HEK293 (cell line): Measurements from ENCODE around the gene BORCS6.

Experiments used
- BCL11A ChIP-seq: fragments of 450-650 bp; formaldehyde crosslinking; IDR thresholded peaks from 2 replicates; pipeline ENCODE4 v1.5.1; 2016; ENCODE audit warnings: low read depth, missing biosample characterization, missing genetic modification characterization
- GLI2 ChIP-seq: fragments of 450-650 bp; formaldehyde crosslinking; IDR thresholded peaks from 2 replicates; pipeline ENCODE4; 2017; ENCODE audit warnings: missing biosample characterization, missing genetic modification characterization, low read depth, borderline replicate concordance
- KLF10 ChIP-seq: fragments of 450-650 bp; IDR thresholded peaks from 2 replicates; pipeline ENCODE4 v1.5.1; 2018; ENCODE audit warnings: missing biosample characterization, mild to moderate bottlenecking, missing genetic modification characterization
- KLF16 ChIP-seq: fragments of 450-650 bp; formaldehyde crosslinking; IDR thresholded peaks from 2 replicates; pipeline ENCODE4 v1.5.1; 2017; ENCODE audit warnings: missing biosample characterization, missing genetic modification characterization
- OVOL3 ChIP-seq: fragments of 450-650 bp; formaldehyde crosslinking; IDR thresholded peaks from 2 replicates; pipeline ENCODE4 v1.5.1; 2016; ENCODE audit warnings: missing biosample characterization, missing genetic modification characterization
- PRDM10 ChIP-seq: fragments of 450-650 bp; formaldehyde crosslinking; IDR thresholded peaks from 2 replicates; pipeline ENCODE4 v1.5.1; 2016; ENCODE audit warnings: missing biosample characterization, missing genetic modification characterization
- TSHZ1 ChIP-seq: fragments of 450-650 bp; formaldehyde crosslinking; IDR thresholded peaks from 2 replicates; pipeline ENCODE4 v1.5.1; 2016; ENCODE audit warnings: missing biosample characterization, missing genetic modification characterization, borderline replicate concordance
- ZNF18 ChIP-seq: fragments of 450-650 bp; formaldehyde crosslinking; IDR thresholded peaks from 2 replicates; pipeline ENCODE4 v1.5.1; 2016; ENCODE audit warnings: missing biosample characterization, missing genetic modification characterization
- ZNF2 ChIP-seq: fragments of 450-650 bp; formaldehyde crosslinking; IDR thresholded peaks from 2 replicates; pipeline ENCODE4 v1.5.1; 2016; ENCODE audit warnings: missing biosample characterization, missing genetic modification characterization
- ZNF223 ChIP-seq: fragments of 450-650 bp; formaldehyde crosslinking; IDR thresholded peaks from 2 replicates; pipeline ENCODE4 v1.5.1; 2016; ENCODE audit warnings: missing biosample characterization, missing genetic modification characterization
- ZNF404 ChIP-seq: fragments of 450-650 bp; formaldehyde crosslinking; IDR thresholded peaks from 2 replicates; pipeline ENCODE4 v1.5.1; 2017; ENCODE audit warnings: missing biosample characterization, missing genetic modification characterization
- ZNF423 ChIP-seq: fragments of 450-650 bp; formaldehyde crosslinking; IDR thresholded peaks from 2 replicates; pipeline ENCODE4 v1.5.1; 2016; ENCODE audit warnings: missing biosample characterization, missing genetic modification characterization
- ZNF561 ChIP-seq: fragments of 450-650 bp; IDR thresholded peaks from 2 replicates; pipeline ENCODE4 v1.5.1; 2018; ENCODE audit warnings: missing biosample characterization, missing genetic modification characterization, borderline replicate concordance
- ZNF571 ChIP-seq: fragments of 450-650 bp; formaldehyde crosslinking; IDR thresholded peaks from 2 replicates; pipeline ENCODE4 v1.5.0; 2017; ENCODE audit warnings: missing biosample characterization, missing genetic modification characterization
- ZNF585B ChIP-seq: fragments of 450-650 bp; formaldehyde crosslinking; IDR thresholded peaks from 2 replicates; pipeline ENCODE4 v1.5.1; 2016; ENCODE audit warnings: missing biosample characterization, missing genetic modification characterization
- ZNF626 ChIP-seq: fragments of 450-650 bp; sonication (Bioruptor Pico); formaldehyde crosslinking; IDR thresholded peaks from 2 replicates; pipeline ENCODE4 v1.5.1; 2018; ENCODE audit warnings: missing biosample characterization, missing genetic modification characterization, inconsistent platforms
- ZNF629 ChIP-seq: fragments of 450-650 bp; formaldehyde crosslinking; IDR thresholded peaks from 2 replicates; pipeline ENCODE4 v1.5.1; 2017; ENCODE audit warnings: missing biosample characterization, missing genetic modification characterization
- ZNF660 ChIP-seq: fragments of 450-650 bp; IDR thresholded peaks from 2 replicates; pipeline ENCODE4 v1.5.1; 2018; ENCODE audit warnings: missing biosample characterization, mild to moderate bottlenecking, missing genetic modification characterization
- ZNF704 ChIP-seq: fragments of 450-650 bp; formaldehyde crosslinking; IDR thresholded peaks from 2 replicates; pipeline ENCODE4 v1.5.1; 2016; ENCODE audit warnings: missing biosample characterization, missing genetic modification characterization
- ZNF785 ChIP-seq: fragments of 450-650 bp; formaldehyde crosslinking; IDR thresholded peaks from 2 replicates; pipeline ENCODE4 v1.5.1; 2016; ENCODE audit warnings: missing biosample characterization, missing genetic modification characterization
- ZNF791 ChIP-seq: fragments of 450-650 bp; formaldehyde crosslinking; IDR thresholded peaks from 2 replicates; pipeline ENCODE4 v1.5.1; 2016; ENCODE audit warnings: missing biosample characterization, missing genetic modification characterization
- ZNF830 ChIP-seq: fragments of 450-650 bp; IDR thresholded peaks from 2 replicates; pipeline ENCODE4 v1.5.0; 2018; ENCODE audit warnings: missing biosample characterization, missing genetic modification characterization, low read depth, mild to moderate bottlenecking, moderate library complexity
- ZSCAN4 ChIP-seq: fragments of 450-650 bp; formaldehyde crosslinking; IDR thresholded peaks from 2 replicates; pipeline ENCODE4 v1.5.1; 2017; ENCODE audit warnings: missing biosample characterization, missing genetic modification characterization
- ZXDB ChIP-seq: fragments of 450-650 bp; formaldehyde crosslinking; IDR thresholded peaks from 2 replicates; pipeline ENCODE4 v1.5.1; 2016; ENCODE audit warnings: missing biosample characterization, missing genetic modification characterization
- TF ChIP-seq, protein P1 (sequence below): fragments of 450-650 bp; formaldehyde crosslinking; IDR thresholded peaks from 2 replicates; pipeline ENCODE4 v1.5.1; 2016; ENCODE audit warnings: missing biosample characterization, missing genetic modification characterization
- TF ChIP-seq, protein P2 (sequence below): fragments of 450-650 bp; formaldehyde crosslinking; IDR thresholded peaks from 2 replicates; pipeline ENCODE4 v1.5.1; 2016; ENCODE audit warnings: missing biosample characterization, missing genetic modification characterization

The BORCS6 gene

DNA sequence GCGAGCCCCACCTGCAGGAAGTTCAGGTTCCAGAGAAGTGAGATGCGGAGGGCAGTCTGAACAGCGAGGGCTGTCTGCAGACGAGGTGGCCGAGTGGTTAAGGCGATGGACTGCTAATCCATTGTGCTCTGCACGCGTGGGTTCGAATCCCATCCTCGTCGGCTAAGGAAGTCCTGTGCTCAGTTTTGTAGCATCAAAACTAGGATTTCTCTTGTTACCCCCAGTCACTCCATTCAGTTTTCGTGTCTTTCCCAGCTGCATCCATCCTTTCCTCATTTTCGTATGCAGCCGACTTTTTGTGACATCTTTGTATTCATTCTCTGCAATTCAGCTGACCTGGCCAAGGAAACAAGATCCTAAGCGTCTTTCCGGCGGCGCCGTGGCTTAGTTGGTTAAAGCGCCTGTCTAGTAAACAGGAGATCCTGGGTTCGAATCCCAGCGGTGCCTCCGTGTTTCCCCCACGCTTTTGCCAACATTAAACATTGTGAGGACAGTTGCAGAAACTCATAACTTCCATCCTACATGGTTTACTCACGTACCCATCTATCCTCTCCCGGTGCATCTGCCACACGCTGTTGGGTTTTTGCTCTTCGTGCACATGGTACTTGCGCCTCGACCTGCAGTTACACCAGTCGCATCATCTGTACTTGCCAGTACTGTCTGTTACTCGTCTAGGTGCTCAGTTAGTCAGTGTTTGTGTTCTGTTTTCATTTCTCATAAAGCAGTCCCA is 3.0 kb downstream of the BORCS6 start (continued):
- TF ChIP-seq PRDM10 (tag by site-specific recombination), result 0 out of 2 replicates have a peak, but pooled peaks have one; percentile 21
- peak; percentile 81 for TF ChIP-seq ZNF561 (tag by site-specific recombination)
- TF ChIP-seq ZNF629, result peak; percentile 88
- peak; percentile 15 for TF ChIP-seq KLF10 (tag by site-specific recombination)
- no peak; the same call in 1 of the 2 replicates for TF ChIP-seq ZNF18 (tag by site-specific recombination)
- TF ChIP-seq, protein P1, sequence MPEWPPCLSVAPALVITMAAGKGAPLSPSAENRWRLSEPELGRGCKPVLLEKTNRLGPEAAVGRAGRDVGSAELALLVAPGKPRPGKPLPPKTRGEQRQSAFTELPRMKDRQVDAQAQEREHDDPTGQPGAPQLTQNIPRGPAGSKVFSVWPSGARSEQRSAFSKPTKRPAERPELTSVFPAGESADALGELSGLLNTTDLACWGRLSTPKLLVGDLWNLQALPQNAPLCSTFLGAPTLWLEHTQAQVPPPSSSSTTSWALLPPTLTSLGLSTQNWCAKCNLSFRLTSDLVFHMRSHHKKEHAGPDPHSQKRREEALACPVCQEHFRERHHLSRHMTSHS (tag by site-specific recombination), result no peak
- no peak for TF ChIP-seq ZNF626 (tag by site-specific recombination)
- TF ChIP-seq ZNF785, result 0 out of 2 replicates have a peak, but pooled peaks have one; percentile 27
- TF ChIP-seq GLI2 (tag by site-specific recombination), result no peak; the same call in 1 of the 2 replicates
- TF ChIP-seq ZNF704 (tag by site-specific recombination), result no peak
- no peak for TF ChIP-seq ZNF791 (tag by site-specific recombination)
- TF ChIP-seq ZSCAN4 (tag by site-specific recombination), result no peak
- no peak for TF ChIP-seq ZNF585B (tag by site-specific recombination)
- peak; percentile 20; the same call in 1 of the 2 replicates for TF ChIP-seq ZXDB (tag by site-specific recombination)
- peak; percentile 60; the same call in 1 of the 2 replicates for TF ChIP-seq TSHZ1 (tag by site-specific recombination)
- no peak; the same call in none of the 2 replicates for TF ChIP-seq OVOL3 (tag by site-specific recombination)
- TF ChIP-seq, protein P2, sequence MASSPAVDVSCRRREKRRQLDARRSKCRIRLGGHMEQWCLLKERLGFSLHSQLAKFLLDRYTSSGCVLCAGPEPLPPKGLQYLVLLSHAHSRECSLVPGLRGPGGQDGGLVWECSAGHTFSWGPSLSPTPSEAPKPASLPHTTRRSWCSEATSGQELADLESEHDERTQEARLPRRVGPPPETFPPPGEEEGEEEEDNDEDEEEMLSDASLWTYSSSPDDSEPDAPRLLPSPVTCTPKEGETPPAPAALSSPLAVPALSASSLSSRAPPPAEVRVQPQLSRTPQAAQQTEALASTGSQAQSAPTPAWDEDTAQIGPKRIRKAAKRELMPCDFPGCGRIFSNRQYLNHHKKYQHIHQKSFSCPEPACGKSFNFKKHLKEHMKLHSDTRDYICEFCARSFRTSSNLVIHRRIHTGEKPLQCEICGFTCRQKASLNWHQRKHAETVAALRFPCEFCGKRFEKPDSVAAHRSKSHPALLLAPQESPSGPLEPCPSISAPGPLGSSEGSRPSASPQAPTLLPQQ (tag by site-specific recombination), result peak; percentile 67
- TF ChIP-seq ZNF2 (tag by site-specific recombination), result peak; percentile 87
- no peak; the same call in 1 of the 2 replicates for TF ChIP-seq ZNF404 (tag by site-specific recombination)
- TF ChIP-seq ZNF223, result no peak
- no peak for TF ChIP-seq ZNF571 (tag by site-specific recombination)
- TF ChIP-seq ZNF423 (tag by site-specific recombination), result no peak
- peak; percentile 78 for TF ChIP-seq ZNF660 (tag by site-specific recombination)
- no peak for TF ChIP-seq ZNF830 (tag by site-specific recombination)
- peak; percentile 75 for TF ChIP-seq KLF16 (tag by site-specific recombination)
- peak; percentile 85; the same call in 1 of the 2 replicates for TF ChIP-seq BCL11A (tag by site-specific recombination)
